Liver (tissue), 9 donors: ENCODE data around the gene DMD. TPM values are rescaled to one million over a fixed set of nuclear protein-coding genes. Genes with fewer than 3 reads are reported as not detected.

ENCODE experiments used
- DNase-seq: peaks from one replicate; pipeline ENCODE4 v3.0.0-alpha.2; 2017; ENCODE audit warnings: low spot score
- H3K27ac ChIP-seq, 2 donors: one replicate each; pipeline ENCODE4 v1.7.0; 2013; ENCODE audit warnings: inconsistent platforms in 2 of 2, low read length in 2 of 2, control low read depth in 1 of 2, low read depth in 1 of 2, mild to moderate bottlenecking in 1 of 2
- H3K27me3 ChIP-seq, 4 donors: one replicate each; pipeline versions ENCODE4 v1.6.1 to v1.7.0; 2013; ENCODE audit warnings: low read length in 3 of 4, inconsistent platforms in 1 of 4, mild to moderate bottlenecking in 1 of 4, moderate library complexity in 1 of 4; ENCODE audit not compliant: control insufficient read depth in 4 of 4, insufficient read depth in 4 of 4
- H3K36me3 ChIP-seq, 4 donors: one replicate each; pipeline versions ENCODE4 v1.6.1 to v1.7.0; 2013; ENCODE audit warnings: low read length in 3 of 4, mild to moderate bottlenecking in 3 of 4, low read depth in 1 of 4, moderate library complexity in 1 of 4; ENCODE audit not compliant: control insufficient read depth in 4 of 4, insufficient read depth in 3 of 4
- H3K4me1 ChIP-seq, 4 donors: one replicate each; pipeline versions ENCODE4 v1.6.1 to v1.7.0; 2013; ENCODE audit warnings: low read length in 3 of 4, mild to moderate bottlenecking in 3 of 4, moderate library complexity in 1 of 4; ENCODE audit not compliant: control insufficient read depth in 4 of 4, insufficient read depth in 4 of 4
- H3K4me3 ChIP-seq, 3 donors: one replicate each; pipeline versions ENCODE4 v1.6.1 to v1.7.0; 2013; ENCODE audit warnings: low read length in 3 of 3, control low read depth in 1 of 3, low read depth in 1 of 3, mild to moderate bottlenecking in 1 of 3
- H3K9ac ChIP-seq, 2 donors: one replicate each; pipeline ENCODE4 v1.7.0; 2013; ENCODE audit warnings: low read length in 2 of 2, mild to moderate bottlenecking in 2 of 2, moderate library complexity in 2 of 2, control low read depth in 1 of 2, low read depth in 1 of 2
- H3K9me3 ChIP-seq, 4 donors: one replicate each; pipeline versions ENCODE4 v1.6.1 to v1.7.0; 2013; ENCODE audit warnings: low read length in 3 of 4; ENCODE audit not compliant: control insufficient read depth in 4 of 4
- ATF3 ChIP-seq: IDR thresholded peaks from 2 replicates; pipeline ENCODE4 v1.6.1; 2016; ENCODE audit warnings: antibody characterized with exemption
- CTCF ChIP-seq: fragments of 150-350 bp; IDR thresholded peaks from 2 replicates; pipeline ENCODE4 v1.5.1; 2017; ENCODE audit warnings: improper control_type of control experiment, low read depth, low read length; ENCODE audit not compliant: missing input control
- EGR1 ChIP-seq, 2 donors: IDR thresholded peaks; 2 replicates each; pipeline ENCODE4 v1.6.1; 2016 to 2018; ENCODE audit warnings: antibody characterized with exemption in 2 of 2, low read depth in 2 of 2
- FOXA1 ChIP-seq: IDR thresholded peaks from 2 replicates; pipeline ENCODE4 v1.6.1; 2016; ENCODE audit warnings: antibody characterized with exemption
- FOXA2 ChIP-seq: IDR thresholded peaks from 2 replicates; pipeline ENCODE4 v1.6.1; 2016; ENCODE audit warnings: antibody characterized with exemption
- GABPA ChIP-seq, 2 donors: IDR thresholded peaks in 1 of 2; conservative IDR thresholded peaks in 1 of 2; 2 replicates each; pipeline ENCODE4 v1.6.1; 2016; ENCODE audit warnings: antibody characterized with exemption in 2 of 2, mild to moderate bottlenecking in 1 of 2, moderate library complexity in 1 of 2
- HNF4A ChIP-seq, 2 donors: conservative IDR thresholded peaks; 2 replicates each; pipeline ENCODE4 v1.6.1; 2016; ENCODE audit warnings: antibody characterized with exemption in 2 of 2, mild to moderate bottlenecking in 2 of 2
- HNF4G ChIP-seq: IDR thresholded peaks from 2 replicates; pipeline ENCODE4 v1.6.1; 2016; ENCODE audit warnings: antibody characterized with exemption
- JUND ChIP-seq, 2 donors: IDR thresholded peaks; 2 replicates each; pipeline ENCODE4 v1.6.1; 2016; ENCODE audit warnings: antibody characterized with exemption in 2 of 2
- NR2F2 ChIP-seq: IDR thresholded peaks from 2 replicates; pipeline ENCODE4 v1.6.1; 2016; ENCODE audit warnings: antibody characterized with exemption
- RAD21 ChIP-seq, 2 donors: IDR thresholded peaks; 2 replicates each; pipeline ENCODE4 v1.6.1; 2016; ENCODE audit warnings: antibody characterized with exemption in 2 of 2, mild to moderate bottlenecking in 2 of 2
- RXRA ChIP-seq, 2 donors: IDR thresholded peaks; 2 replicates each; pipeline ENCODE4 v1.6.1; 2017 to 2018; ENCODE audit warnings: antibody characterized with exemption in 2 of 2, mild to moderate bottlenecking in 1 of 2
- TAF1 ChIP-seq: conservative IDR thresholded peaks from 2 replicates; pipeline ENCODE4 v1.6.1; 2016; ENCODE audit warnings: antibody characterized with exemption, mild to moderate bottlenecking
- YY1 ChIP-seq: IDR thresholded peaks from 2 replicates; pipeline ENCODE4 v1.6.1; 2016; ENCODE audit warnings: antibody characterized with exemption, mild to moderate bottlenecking
- ZBTB33 ChIP-seq: IDR thresholded peaks from 2 replicates; pipeline ENCODE4 v1.6.1; 2016; ENCODE audit warnings: antibody characterized with exemption
- WGBS: extraction: QIAGEN DNeasy Blood & Tissue Kit; methylation state at CpG from one replicate; pipeline ENCODE4 v1.1.7; 2013; 5-methylcytosine and 5-hydroxymethylcytosine counted together
- polyA plus RNA-seq, 2 donors: library from polyadenylated mRNA; stranded (reverse) in 1 of 2; unstranded in 1 of 2; fragments of 200-250 nt in 1 of 2; fragments of >200 nt in 1 of 2; fragmentation: Nextera tagmentation in 1 of 2; extraction: Ambion mirVana in 1 of 2; gene quantifications; one replicate each; pipeline versions ENCODE4 v1.2.1 to v1.2.3, GENCODE V29; 2013 to 2015
- total RNA-seq, 2 donors: library from RNA; depleted of rRNA; stranded (reverse); fragments of >200 nt; gene quantifications; one replicate each; pipeline ENCODE4 v1.2.3, GENCODE V29; 2014
- TF ChIP-seq, protein P1 (sequence below): IDR thresholded peaks from 2 replicates; pipeline ENCODE4 v1.6.1; 2016; ENCODE audit warnings: antibody characterized with exemption, mild to moderate bottlenecking
- TF ChIP-seq, protein P2 (sequence below): IDR thresholded peaks from 2 replicates; pipeline ENCODE4 v1.6.1; 2016; ENCODE audit warnings: antibody characterized with exemption
- donor health status: healthy.
- donor health status: healthy.
- donor health status: healthy.
- donor health status: healthy.
- donor health status: healthy.

Gene DMD
- total and polyA plus RNA-seq, 4 donors: 14.6 to 61.9 (median 23.9) TPM

- no peak for TF ChIP-seq ATF3
- TF ChIP-seq NR2F2: no peak
- no peak for TF ChIP-seq EGR1 (IDR thresholded peaks at IDR 0.05; ENCODE audit: low read depth in 2 of 2)
- TF ChIP-seq YY1: no peak
- no peak for TF ChIP-seq HNF4G
- TF ChIP-seq JUND (IDR thresholded peaks at IDR 0.05): no peak
- no peak for TF ChIP-seq CTCF
- TF ChIP-seq, protein P1, sequence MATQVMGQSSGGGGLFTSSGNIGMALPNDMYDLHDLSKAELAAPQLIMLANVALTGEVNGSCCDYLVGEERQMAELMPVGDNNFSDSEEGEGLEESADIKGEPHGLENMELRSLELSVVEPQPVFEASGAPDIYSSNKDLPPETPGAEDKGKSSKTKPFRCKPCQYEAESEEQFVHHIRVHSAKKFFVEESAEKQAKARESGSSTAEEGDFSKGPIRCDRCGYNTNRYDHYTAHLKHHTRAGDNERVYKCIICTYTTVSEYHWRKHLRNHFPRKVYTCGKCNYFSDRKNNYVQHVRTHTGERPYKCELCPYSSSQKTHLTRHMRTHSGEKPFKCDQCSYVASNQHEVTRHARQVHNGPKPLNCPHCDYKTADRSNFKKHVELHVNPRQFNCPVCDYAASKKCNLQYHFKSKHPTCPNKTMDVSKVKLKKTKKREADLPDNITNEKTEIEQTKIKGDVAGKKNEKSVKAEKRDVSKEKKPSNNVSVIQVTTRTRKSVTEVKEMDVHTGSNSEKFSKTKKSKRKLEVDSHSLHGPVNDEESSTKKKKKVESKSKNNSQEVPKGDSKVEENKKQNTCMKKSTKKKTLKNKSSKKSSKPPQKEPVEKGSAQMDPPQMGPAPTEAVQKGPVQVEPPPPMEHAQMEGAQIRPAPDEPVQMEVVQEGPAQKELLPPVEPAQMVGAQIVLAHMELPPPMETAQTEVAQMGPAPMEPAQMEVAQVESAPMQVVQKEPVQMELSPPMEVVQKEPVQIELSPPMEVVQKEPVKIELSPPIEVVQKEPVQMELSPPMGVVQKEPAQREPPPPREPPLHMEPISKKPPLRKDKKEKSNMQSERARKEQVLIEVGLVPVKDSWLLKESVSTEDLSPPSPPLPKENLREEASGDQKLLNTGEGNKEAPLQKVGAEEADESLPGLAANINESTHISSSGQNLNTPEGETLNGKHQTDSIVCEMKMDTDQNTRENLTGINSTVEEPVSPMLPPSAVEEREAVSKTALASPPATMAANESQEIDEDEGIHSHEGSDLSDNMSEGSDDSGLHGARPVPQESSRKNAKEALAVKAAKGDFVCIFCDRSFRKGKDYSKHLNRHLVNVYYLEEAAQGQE: no peak
- TF ChIP-seq RXRA (IDR thresholded peaks at IDR 0.05): no peak
- no peak for TF ChIP-seq RAD21 (IDR thresholded peaks at IDR 0.05)
- TF ChIP-seq FOXA1: no peak
- TF ChIP-seq HNF4A (conservative IDR thresholded peaks at IDR 0.05): no peak
- no peak for TF ChIP-seq ZBTB33
- no peak for TF ChIP-seq FOXA2
- TF ChIP-seq, protein P2, sequence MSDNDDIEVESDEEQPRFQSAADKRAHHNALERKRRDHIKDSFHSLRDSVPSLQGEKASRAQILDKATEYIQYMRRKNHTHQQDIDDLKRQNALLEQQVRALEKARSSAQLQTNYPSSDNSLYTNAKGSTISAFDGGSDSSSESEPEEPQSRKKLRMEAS: no peak
- no peak for TF ChIP-seq GABPA (IDR thresholded peaks at IDR 0.05 in 1 of 2, conservative IDR thresholded peaks at IDR 0.05 in 1 of 2)
- TF ChIP-seq TAF1: no peak
- Histone ChIP-seq H3K4me1 (no peaks in the 10 kb centered on the region), H3K27ac (no peak overlapping the region), H3K9me3 (no peaks in the 10 kb centered on the region), H3K27me3 (peaks cover 0 to 9% (median 1%) of the 10 kb centered on the region in 4 donors), H3K36me3 (no peaks in the 10 kb centered on the region), H3K4me3 (no peak overlapping the region), H3K9ac (no peak overlapping the region)
- 65% methylated on average over 3 of the region's 3 CpGs for WGBS
- no peak for DNase-seq
These were observed 709.7 kb downstream of the DMD start for GRCh38 chrX:32501606-32502005.

- no peaks in the 10 kb centered on the region for H3K9me3 ChIP-seq
- H3K36me3 ChIP-seq: no peaks in the 10 kb centered on the region
- no peak overlapping the region for H3K27ac ChIP-seq
- no peak for DNase-seq
- no peak overlapping the region for H3K9ac ChIP-seq
- H3K4me3 ChIP-seq: no peak overlapping the region
- WGBS: 85% methylated on average over 6 of the region's 6 CpGs
- H3K27me3 ChIP-seq: peaks cover 0 to 6% (median 1%) of the 10 kb centered on the region in 4 donors
- H3K4me1 ChIP-seq: no peaks in the 10 kb centered on the region
- TF ChIP-seq FOXA1 (no peak), TAF1 (no peak), CTCF (no peak), YY1 (no peak), JUND (IDR thresholded peaks at IDR 0.05) (no peak), GABPA (IDR thresholded peaks at IDR 0.05 in 1 of 2, conservative IDR thresholded peaks at IDR 0.05 in 1 of 2) (no peak), ZBTB33 (no peak)
These were observed 714.7 kb downstream of the DMD start for GRCh38 chrX:32496671-32497070.
